ENCODE results near the gene PTPRA. TPM values are rescaled to one million over a fixed set of nuclear protein-coding genes. Genes with fewer than 3 reads are reported as not detected.
A peak's percentile ranks its signal among the peaks of the same experiment; 100 is the strongest.

PTPRA gene
- total and polyA plus RNA-seq, 2 of the 13 experiments (the other 11 are each of a cell fraction or from before 2014, with no cell fraction given) = 47.2 to 127 TPM

GRCh38 chr20:3068986-3069900, 196.0 kb downstream of the PTPRA start:
- FAIRE-seq = peak; percentile 73
- Histone ChIP-seq H4K20me1 (ENCODE audit: insufficient read depth, low read length) (no peaks in the 10 kb centered on the region), H2AFZ (ENCODE audit: low read length) (no peak overlapping the region), H3K4me3 (replicated peaks in 1 of 3; ENCODE audit: insufficient read depth in 1 of 3, low read depth in 2 of 3, low read length in 3 of 3) (no peak overlapping the region), H3K9ac (ENCODE audit: insufficient read depth, low read depth, low read length) (no peak overlapping the region), H3K79me2 (ENCODE audit: insufficient read depth, low read length) (no peaks in the 10 kb centered on the region), H3K27me3 (ENCODE audit: control insufficient read depth in 1 of 2, insufficient read depth in 2 of 2, low read length in 2 of 2) (peaks cover 4 to 23% of the 10 kb centered on the region in 2 experiments; a peak in 4 of 5 replicates), H3K4me2 (ENCODE audit: low read depth, low read length) (no peak overlapping the region), H3K27ac (ENCODE audit: extremely low read length, insufficient read depth, low read length) (no peak overlapping the region), H3K36me3 (replicated peaks in 1 of 2; ENCODE audit: control insufficient read depth in 1 of 2, insufficient read depth in 2 of 2, low read length in 2 of 2) (no peaks in the 10 kb centered on the region), H3K4me1 (ENCODE audit: insufficient read depth, low read length) (peaks cover 74% of the 10 kb centered on the region), H3K9me3 (ENCODE audit: low read length) (no peaks in the 10 kb centered on the region)
- ChIA-PET POLR2A (interaction anchor here (1.0 to 1.6 kb wide), 2 partner anchors 18 to 23 kb away, joined by 3 to 10 read pairs; partner anchors contain the start of gene MRPS26), CTCF (ENCODE audit: low intra/inter-chr PET ratio, low total read pairs) (interaction anchor here (1.2 kb wide), 1 partner anchor 47 kb away, joined by 4 read pairs; no protein-coding TSS in a partner anchor)
- ATAC-seq = peak; percentile 79
- WGBS (ENCODE audit: low lambda C conversion rate) = 18% methylated on average over 8 of the region's 8 CpGs
- in situ Hi-C loops (cut with HindIII; ENCODE audit: extremely low pct_ligation_motif_present, low pct_unique_long_range_greater_than_20kb) (no loop called here), intact Hi-C loops (cut with micrococcal nuclease; ENCODE audit: unreplicated experiment) (no loop called here)
- BruUV-seq (replicated peaks) = no TSS peak
- DNase-seq (ENCODE audit: low spot score) = peak; percentile 55
- TF ChIP-seq ZNF891 (CRISPR knock-in tag; IDR thresholded peaks at IDR 0.05) = 0 out of 2 replicates have a peak, but pooled peaks have one; percentile 45
- TF ChIP-seq, protein P1, sequence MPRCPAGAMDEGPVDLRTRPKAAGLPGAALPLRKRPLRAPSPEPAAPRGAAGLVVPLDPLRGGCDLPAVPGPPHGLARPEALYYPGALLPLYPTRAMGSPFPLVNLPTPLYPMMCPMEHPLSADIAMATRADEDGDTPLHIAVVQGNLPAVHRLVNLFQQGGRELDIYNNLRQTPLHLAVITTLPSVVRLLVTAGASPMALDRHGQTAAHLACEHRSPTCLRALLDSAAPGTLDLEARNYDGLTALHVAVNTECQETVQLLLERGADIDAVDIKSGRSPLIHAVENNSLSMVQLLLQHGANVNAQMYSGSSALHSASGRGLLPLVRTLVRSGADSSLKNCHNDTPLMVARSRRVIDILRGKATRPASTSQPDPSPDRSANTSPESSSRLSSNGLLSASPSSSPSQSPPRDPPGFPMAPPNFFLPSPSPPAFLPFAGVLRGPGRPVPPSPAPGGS (CRISPR knock-in tag; IDR thresholded peaks at IDR 0.05) = no peak
- TF ChIP-seq ZNF839 (CRISPR knock-in tag; IDR thresholded peaks at IDR 0.05; ENCODE audit: borderline replicate concordance) = no peak
- peak; percentile 1; the same call in 1 of the 2 replicates for TF ChIP-seq NR2F6 (IDR thresholded peaks at IDR 0.05)
- peak; percentile 67; the same call in 1 of the 2 replicates for TF ChIP-seq NR2F6 (CRISPR knock-in tag; IDR thresholded peaks at IDR 0.05)
- TF ChIP-seq ZNF709 (CRISPR knock-in tag; IDR thresholded peaks at IDR 0.05) = 0 out of 2 replicates have a peak, but pooled peaks have one; percentile 27
- peak; percentile 35 for TF ChIP-seq ZNF781 (CRISPR knock-in tag; IDR thresholded peaks at IDR 0.05; ENCODE audit: borderline replicate concordance, not compliant biosample characterization)
- peak; percentile 69 to 80; a peak in 3 of 4 replicates for TF ChIP-seq NR2F1 (CRISPR knock-in tag; IDR thresholded peaks at IDR 0.05)
- TF ChIP-seq NFKBIZ (CRISPR knock-in tag; IDR thresholded peaks at IDR 0.05) = no peak
- TF ChIP-seq PAXIP1 (CRISPR knock-in tag; conservative IDR thresholded peaks at IDR 0.05) = 0 out of 2 replicates have a peak, but pooled peaks have one; percentile 14
- peak; percentile 45; the same call in 1 of the 2 replicates for TF ChIP-seq ZMYM3 (CRISPR knock-in tag; IDR thresholded peaks at IDR 0.05)
- no peak for TF ChIP-seq TAF15 (IDR thresholded peaks at IDR 0.05; ENCODE audit: low read depth, low read length, poor library complexity, severe bottlenecking)
- 0 out of 2 replicates have a peak, but pooled peaks have one; percentile 26 for TF ChIP-seq HNRNPL (IDR thresholded peaks at IDR 0.05; ENCODE audit: low read depth, low read length)
